OCI-LY3 (cell line): ENCODE results near the gene AMDHD1.

Experiments
- EZH2phosphoT487 ChIP-seq: fragments of 200-600 bp; shearing (Covaris generic); IDR thresholded peaks from 2 replicates; pipeline ENCODE4 v1.6.1; 2018; ENCODE audit warnings: antibody characterized with exemption, mixed run types, low read depth
- TF ChIP-seq, protein P1 (sequence below): fragments of 200-600, 300-600 bp; sonication (generic); IDR thresholded peaks from 2 replicates; pipeline ENCODE4 v1.5.1; 2014; ENCODE audit warnings: antibody characterized with exemption, low read length, low read depth

DNA sequence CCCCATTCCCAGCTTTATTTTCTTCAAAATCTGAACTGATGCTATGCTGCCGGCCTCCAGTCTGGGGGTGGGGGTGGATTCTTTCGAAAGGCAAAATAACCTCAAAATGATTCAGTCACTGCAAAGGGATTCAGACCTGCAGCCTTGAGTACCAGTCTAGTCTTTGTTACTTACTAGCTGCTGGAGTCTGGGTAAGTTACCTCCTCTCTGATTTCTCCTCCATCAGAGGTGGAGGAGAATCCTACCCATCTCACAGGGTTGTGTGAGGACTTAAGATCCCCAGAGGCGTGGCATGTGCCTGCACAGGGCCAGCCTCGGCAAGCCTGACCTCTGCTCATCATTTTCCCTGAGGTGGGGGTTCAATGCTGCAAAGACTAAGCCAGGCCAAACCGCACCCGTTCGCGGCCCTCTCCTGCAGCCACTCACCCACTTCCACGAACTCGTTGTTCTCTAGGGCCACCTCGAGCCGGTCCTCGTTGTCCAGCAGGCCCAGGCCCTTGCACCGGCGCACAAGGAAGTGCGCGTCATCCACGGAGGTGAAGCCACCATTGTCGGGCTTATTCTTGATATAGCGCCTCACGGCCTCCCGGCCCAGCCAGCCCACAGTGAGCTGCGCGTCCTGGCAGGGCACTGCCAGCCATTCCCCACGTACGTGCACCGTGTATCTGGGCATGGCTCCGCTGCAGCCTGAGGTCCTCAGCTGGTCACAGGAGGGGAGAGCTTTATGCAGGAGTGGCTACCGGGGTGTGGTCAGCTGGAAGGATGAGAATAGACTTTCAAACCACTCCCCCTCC is 52.3 kb downstream of the AMDHD1 start:
- TF ChIP-seq, protein P1, sequence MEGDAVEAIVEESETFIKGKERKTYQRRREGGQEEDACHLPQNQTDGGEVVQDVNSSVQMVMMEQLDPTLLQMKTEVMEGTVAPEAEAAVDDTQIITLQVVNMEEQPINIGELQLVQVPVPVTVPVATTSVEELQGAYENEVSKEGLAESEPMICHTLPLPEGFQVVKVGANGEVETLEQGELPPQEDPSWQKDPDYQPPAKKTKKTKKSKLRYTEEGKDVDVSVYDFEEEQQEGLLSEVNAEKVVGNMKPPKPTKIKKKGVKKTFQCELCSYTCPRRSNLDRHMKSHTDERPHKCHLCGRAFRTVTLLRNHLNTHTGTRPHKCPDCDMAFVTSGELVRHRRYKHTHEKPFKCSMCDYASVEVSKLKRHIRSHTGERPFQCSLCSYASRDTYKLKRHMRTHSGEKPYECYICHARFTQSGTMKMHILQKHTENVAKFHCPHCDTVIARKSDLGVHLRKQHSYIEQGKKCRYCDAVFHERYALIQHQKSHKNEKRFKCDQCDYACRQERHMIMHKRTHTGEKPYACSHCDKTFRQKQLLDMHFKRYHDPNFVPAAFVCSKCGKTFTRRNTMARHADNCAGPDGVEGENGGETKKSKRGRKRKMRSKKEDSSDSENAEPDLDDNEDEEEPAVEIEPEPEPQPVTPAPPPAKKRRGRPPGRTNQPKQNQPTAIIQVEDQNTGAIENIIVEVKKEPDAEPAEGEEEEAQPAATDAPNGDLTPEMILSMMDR, result no peak
- no peak for TF ChIP-seq EZH2phosphoT487
